ENCODE data around the gene TRAPPC8.
"Not testable (repeated sequence)": the region's sequence is repeated elsewhere in the genome, so short reads cannot be mapped to it uniquely, and the experiment has no call there.

TRAPPC8 gene

GRCh38 chr18:31819925-31820229 lies 123.1 kb downstream of the TRAPPC8 start:
- peak overlapping the region; percentile 43 for H3K27ac ChIP-seq (ENCODE audit: low read depth, low read length)
- peaks cover 22% of the 10 kb centered on the region for H3K4me1 ChIP-seq (ENCODE audit: control insufficient read depth, insufficient read depth, low read length)
- no peaks in the 10 kb centered on the region for H3K9me3 ChIP-seq (ENCODE audit: control insufficient read depth, insufficient read depth, low read length)
- H3K36me3 ChIP-seq (ENCODE audit: control insufficient read depth, insufficient read depth, low read length), result no peaks in the 10 kb centered on the region
- no peak overlapping the region for H3K9ac ChIP-seq (ENCODE audit: low read depth, low read length)
- no peaks in the 10 kb centered on the region; the same call in 1 of the 2 replicates for H3K27me3 ChIP-seq (ENCODE audit: control insufficient read depth, insufficient read depth, low read length)
- no peak overlapping the region for H3K4me3 ChIP-seq (ENCODE audit: low read depth, low read length)

DNA sequence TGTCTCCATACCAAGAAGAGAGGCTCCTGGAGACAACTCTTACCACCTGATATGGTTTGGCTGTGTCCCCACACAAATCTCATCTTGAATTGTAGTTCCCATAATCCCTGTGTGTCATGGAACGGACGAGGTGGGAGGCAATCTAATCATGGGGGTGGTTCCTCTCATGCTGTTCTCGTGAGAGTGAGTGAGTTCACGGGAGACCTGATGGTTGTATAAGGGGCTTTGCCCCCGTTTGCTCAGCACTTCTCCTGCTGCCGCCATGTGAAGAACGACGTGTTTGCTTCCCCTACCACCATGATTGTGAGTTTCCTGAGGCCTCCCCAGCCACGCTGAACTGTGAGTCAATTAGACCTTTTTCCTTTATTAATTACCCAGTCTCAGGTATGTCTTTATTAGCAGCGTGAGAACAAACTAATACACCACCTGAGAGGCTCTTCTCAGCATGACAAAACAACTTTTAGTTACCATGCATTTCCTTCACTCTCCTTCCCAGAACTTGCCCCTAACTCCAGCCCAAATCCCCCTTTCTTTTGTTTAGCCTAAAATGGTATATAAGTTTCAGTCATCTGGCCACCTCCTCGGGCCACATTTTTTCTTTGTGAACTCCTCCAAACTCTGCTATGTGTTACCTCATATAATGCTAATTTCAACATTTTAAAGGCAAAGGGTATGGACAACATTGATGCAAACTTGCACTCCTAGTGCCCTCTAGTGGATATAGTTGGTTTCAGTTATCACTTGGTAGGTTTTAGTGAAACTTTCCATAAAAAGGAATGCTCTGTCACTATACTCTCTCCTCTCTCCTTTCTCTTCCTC lies 123.6 kb downstream of the TRAPPC8 start:
- Histone ChIP-seq H3K9me3 (ENCODE audit: control insufficient read depth, insufficient read depth, low read length) (no peaks in the 10 kb centered on the region), H3K4me3 (ENCODE audit: low read depth, low read length) (no peak overlapping the region), H3K4me1 (ENCODE audit: control insufficient read depth, insufficient read depth, low read length) (peaks cover 22% of the 10 kb centered on the region), H3K36me3 (ENCODE audit: control insufficient read depth, insufficient read depth, low read length) (no peaks in the 10 kb centered on the region), H3K9ac (ENCODE audit: low read depth, low read length) (no peak overlapping the region), H3K27me3 (ENCODE audit: control insufficient read depth, insufficient read depth, low read length) (no peaks in the 10 kb centered on the region; the same call in 1 of the 2 replicates), H3K27ac (ENCODE audit: low read depth, low read length) (peak overlapping the region; percentile 43)

GRCh38 chr18:31814132-31814531 lies 128.8 kb downstream of the TRAPPC8 start:
- no peaks in the 10 kb centered on the region; the same call in 1 of the 2 replicates for H3K27me3 ChIP-seq (ENCODE audit: control insufficient read depth, insufficient read depth, low read length)
- no peak overlapping the region for H3K9ac ChIP-seq (ENCODE audit: low read depth, low read length)
- no peak overlapping the region for H3K27ac ChIP-seq (ENCODE audit: low read depth, low read length)
- peaks cover 20% of the 10 kb centered on the region for H3K4me1 ChIP-seq (ENCODE audit: control insufficient read depth, insufficient read depth, low read length)
- no peaks in the 10 kb centered on the region for H3K36me3 ChIP-seq (ENCODE audit: control insufficient read depth, insufficient read depth, low read length)
- H3K4me3 ChIP-seq (ENCODE audit: low read depth, low read length), result no peak overlapping the region
- H3K9me3 ChIP-seq (ENCODE audit: control insufficient read depth, insufficient read depth, low read length), result no peaks in the 10 kb centered on the region

DNA sequence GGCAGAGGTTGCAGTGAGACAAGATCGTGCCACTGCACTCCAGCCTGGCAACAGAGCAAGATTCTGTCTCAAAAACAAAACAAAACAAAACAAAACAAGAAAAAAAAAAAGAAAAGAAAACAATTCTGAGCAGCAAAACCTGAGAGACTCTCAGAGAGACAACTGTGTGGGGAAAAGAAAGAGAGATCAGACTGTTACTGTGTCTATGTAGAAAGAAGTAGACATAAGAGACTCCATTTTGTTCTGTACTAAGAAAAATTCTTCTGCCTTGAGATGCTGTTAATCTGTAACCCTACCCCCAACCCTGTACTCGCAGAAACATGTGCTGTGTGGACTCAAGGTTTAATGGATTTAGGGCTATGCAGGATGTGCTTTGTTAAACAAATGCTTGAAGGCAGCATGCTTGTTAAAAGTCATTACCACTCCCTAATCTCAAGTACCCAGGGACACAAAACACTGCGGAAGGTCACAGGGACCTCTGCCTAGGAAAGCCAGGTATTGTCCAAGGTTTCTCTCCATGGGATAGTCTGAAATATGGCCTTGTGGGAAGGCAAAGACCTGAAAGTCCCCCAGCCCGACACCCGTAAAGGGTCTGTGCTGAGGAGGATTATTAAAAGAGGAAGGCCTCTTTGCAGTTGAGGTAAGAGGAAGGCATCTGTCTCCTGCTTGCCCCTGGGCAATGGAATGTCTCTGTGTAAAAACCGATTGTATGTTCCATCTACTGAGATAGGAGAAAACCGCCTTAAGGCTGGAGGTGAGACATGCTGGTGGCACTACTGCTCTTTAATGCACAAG lies 132.4 kb downstream of the TRAPPC8 start:
- not testable (repeated sequence) for H3K9me3 ChIP-seq (ENCODE audit: control insufficient read depth, insufficient read depth, low read length); H3K9ac ChIP-seq (ENCODE audit: low read depth, low read length); H3K4me3 ChIP-seq (ENCODE audit: low read depth, low read length); H3K27me3 ChIP-seq (ENCODE audit: control insufficient read depth, insufficient read depth, low read length); H3K36me3 ChIP-seq (ENCODE audit: control insufficient read depth, insufficient read depth, low read length)
- Histone ChIP-seq H3K27ac (ENCODE audit: low read depth, low read length) (peak overlapping the region; percentile 73), H3K4me1 (ENCODE audit: control insufficient read depth, insufficient read depth, low read length) (peaks cover 17% of the 10 kb centered on the region)

GRCh38 chr18:31809049-31809448 lies 133.9 kb downstream of the TRAPPC8 start:
- H3K27me3 ChIP-seq (ENCODE audit: control insufficient read depth, insufficient read depth, low read length); H3K4me3 ChIP-seq (ENCODE audit: low read depth, low read length); H3K27ac ChIP-seq (ENCODE audit: low read depth, low read length); H3K9me3 ChIP-seq (ENCODE audit: control insufficient read depth, insufficient read depth, low read length); H3K9ac ChIP-seq (ENCODE audit: low read depth, low read length); H3K36me3 ChIP-seq (ENCODE audit: control insufficient read depth, insufficient read depth, low read length): not testable (repeated sequence)
- H3K4me1 ChIP-seq (ENCODE audit: control insufficient read depth, insufficient read depth, low read length), result peaks cover 17% of the 10 kb centered on the region

DNA sequence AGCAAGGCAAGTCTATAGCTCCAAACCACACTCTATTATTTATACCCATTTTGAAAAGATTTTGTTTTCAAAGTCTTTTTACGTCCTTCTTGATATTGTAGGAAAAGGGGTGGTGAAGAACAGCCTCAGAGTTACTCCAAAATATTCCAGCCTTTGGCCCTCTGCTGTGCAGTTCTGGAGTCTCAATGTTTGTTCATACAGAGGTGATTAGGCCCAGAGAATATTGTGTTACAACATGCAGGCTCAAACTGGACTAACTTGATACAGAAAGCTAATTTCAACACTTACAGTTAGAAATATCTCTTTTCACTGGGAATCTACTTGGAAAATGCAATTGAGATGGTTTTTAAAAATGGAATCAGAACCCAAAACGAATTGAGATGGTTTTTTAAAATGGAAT lies 141.8 kb downstream of the TRAPPC8 start:
- H3K4me1 ChIP-seq (ENCODE audit: control insufficient read depth, insufficient read depth, low read length), result no peaks in the 10 kb centered on the region
- no peak overlapping the region for H3K4me3 ChIP-seq (ENCODE audit: low read depth, low read length)
- H3K9ac ChIP-seq (ENCODE audit: low read depth, low read length), result no peak overlapping the region
- no peak overlapping the region for H3K27ac ChIP-seq (ENCODE audit: low read depth, low read length)
- no peaks in the 10 kb centered on the region for H3K9me3 ChIP-seq (ENCODE audit: control insufficient read depth, insufficient read depth, low read length)
- no peaks in the 10 kb centered on the region for H3K36me3 ChIP-seq (ENCODE audit: control insufficient read depth, insufficient read depth, low read length)
- H3K27me3 ChIP-seq (ENCODE audit: control insufficient read depth, insufficient read depth, low read length), result no peaks in the 10 kb centered on the region

- H3K36me3 ChIP-seq (ENCODE audit: control insufficient read depth, insufficient read depth, low read length); H3K4me1 ChIP-seq (ENCODE audit: control insufficient read depth, insufficient read depth, low read length); H3K9me3 ChIP-seq (ENCODE audit: control insufficient read depth, insufficient read depth, low read length); H3K27me3 ChIP-seq (ENCODE audit: control insufficient read depth, insufficient read depth, low read length); H3K27ac ChIP-seq (ENCODE audit: low read depth, low read length); H3K4me3 ChIP-seq (ENCODE audit: low read depth, low read length); H3K9ac ChIP-seq (ENCODE audit: low read depth, low read length): not testable (repeated sequence)
These were observed 143.7 kb downstream of the TRAPPC8 start for GRCh38 chr18:31799257-31799656.

DNA sequence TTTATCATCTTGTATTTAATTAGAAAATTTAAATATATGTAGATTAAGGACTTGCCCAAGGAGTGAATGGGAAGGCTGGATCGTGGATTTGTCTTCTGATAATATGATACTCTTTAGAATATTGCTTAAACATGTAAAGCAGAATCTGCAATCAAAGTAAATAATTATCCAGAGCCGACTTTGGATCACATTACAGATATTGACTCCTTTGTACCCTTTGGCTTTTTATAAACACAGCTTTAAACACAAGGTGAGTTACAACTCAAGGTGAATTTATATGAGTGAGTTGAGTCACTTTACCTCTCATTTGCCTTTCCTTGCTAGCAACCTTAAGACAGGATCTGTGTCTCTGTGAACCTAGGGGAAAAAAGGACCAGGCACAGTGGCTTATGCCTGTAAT lies 144.5 kb downstream of the TRAPPC8 start:
- Histone ChIP-seq H3K4me3 (ENCODE audit: low read depth, low read length) (no peak overlapping the region), H3K9ac (ENCODE audit: low read depth, low read length) (no peak overlapping the region), H3K27ac (ENCODE audit: low read depth, low read length) (no peak overlapping the region), H3K4me1 (ENCODE audit: control insufficient read depth, insufficient read depth, low read length) (no peaks in the 10 kb centered on the region), H3K27me3 (ENCODE audit: control insufficient read depth, insufficient read depth, low read length) (no peaks in the 10 kb centered on the region), H3K9me3 (ENCODE audit: control insufficient read depth, insufficient read depth, low read length) (no peaks in the 10 kb centered on the region), H3K36me3 (ENCODE audit: control insufficient read depth, insufficient read depth, low read length) (no peaks in the 10 kb centered on the region)

DNA sequence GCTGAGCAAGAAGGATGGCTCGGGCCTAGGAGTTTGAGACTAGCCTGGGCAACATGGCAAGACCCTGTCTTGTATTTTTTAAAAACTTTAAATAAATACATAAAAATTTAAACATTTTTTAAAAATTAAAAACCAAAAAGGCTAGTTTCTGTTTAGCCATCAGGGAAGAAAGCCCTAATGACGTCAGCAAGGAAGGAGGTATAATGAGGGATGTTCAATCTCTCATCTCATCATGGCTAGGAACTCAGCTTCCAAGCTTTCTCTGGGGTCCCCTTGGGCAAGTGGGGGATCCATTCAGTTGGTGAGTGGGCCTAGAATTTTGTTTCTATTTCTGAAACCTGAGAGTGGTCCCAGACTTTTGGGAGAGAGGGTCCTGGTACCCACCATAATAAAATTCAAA lies 147.2 kb downstream of the TRAPPC8 start:
- Histone ChIP-seq H3K4me3 (ENCODE audit: low read depth, low read length) (no peak overlapping the region), H3K4me1 (ENCODE audit: control insufficient read depth, insufficient read depth, low read length) (no peaks in the 10 kb centered on the region), H3K9me3 (ENCODE audit: control insufficient read depth, insufficient read depth, low read length) (no peaks in the 10 kb centered on the region), H3K27me3 (ENCODE audit: control insufficient read depth, insufficient read depth, low read length) (no peaks in the 10 kb centered on the region), H3K27ac (ENCODE audit: low read depth, low read length) (no peak overlapping the region), H3K9ac (ENCODE audit: low read depth, low read length) (no peak overlapping the region), H3K36me3 (ENCODE audit: control insufficient read depth, insufficient read depth, low read length) (no peaks in the 10 kb centered on the region)

GRCh38 chr18:31793531-31793930 lies 149.4 kb downstream of the TRAPPC8 start:
- H3K27me3 ChIP-seq (ENCODE audit: control insufficient read depth, insufficient read depth, low read length), result no peaks in the 10 kb centered on the region
- H3K4me1 ChIP-seq (ENCODE audit: control insufficient read depth, insufficient read depth, low read length), result no peaks in the 10 kb centered on the region
- H3K9ac ChIP-seq (ENCODE audit: low read depth, low read length), result no peak overlapping the region

DNA sequence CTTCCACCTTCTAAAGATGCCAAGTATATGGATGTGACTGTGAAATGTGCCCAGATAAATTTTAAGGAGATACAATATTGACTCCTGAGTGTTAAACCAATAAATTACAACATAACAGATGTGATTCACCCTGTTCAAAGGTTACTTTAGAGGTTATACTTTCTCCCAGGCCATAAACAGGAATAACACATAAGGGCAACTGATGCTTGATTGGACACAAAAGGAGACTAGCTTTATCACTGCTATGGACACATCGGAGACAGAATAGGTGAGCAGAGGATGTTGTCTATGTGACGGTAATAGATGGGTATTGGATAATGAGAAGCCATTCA lies 150.4 kb downstream of the TRAPPC8 start:
- Histone ChIP-seq H3K9ac (ENCODE audit: low read depth, low read length) (no peak overlapping the region), H3K9me3 (ENCODE audit: control insufficient read depth, insufficient read depth, low read length) (no peaks in the 10 kb centered on the region), H3K27ac (ENCODE audit: low read depth, low read length) (no peak overlapping the region), H3K27me3 (ENCODE audit: control insufficient read depth, insufficient read depth, low read length) (no peaks in the 10 kb centered on the region), H3K4me1 (ENCODE audit: control insufficient read depth, insufficient read depth, low read length) (no peaks in the 10 kb centered on the region), H3K36me3 (ENCODE audit: control insufficient read depth, insufficient read depth, low read length) (no peaks in the 10 kb centered on the region), H3K4me3 (ENCODE audit: low read depth, low read length) (no peak overlapping the region)

More at GRCh38 chr18:31793531-31793930, 149.4 kb downstream of the TRAPPC8 start:
- Histone ChIP-seq H3K36me3 (ENCODE audit: control insufficient read depth, insufficient read depth, low read length) (no peaks in the 10 kb centered on the region), H3K27ac (ENCODE audit: low read depth, low read length) (no peak overlapping the region), H3K4me3 (ENCODE audit: low read depth, low read length) (no peak overlapping the region), H3K9me3 (ENCODE audit: control insufficient read depth, insufficient read depth, low read length) (no peaks in the 10 kb centered on the region)
